NAMALWA (cell line): ENCODE results near the gene TP53TG3E.
"Not testable (repeated sequence)": the region's sequence is repeated elsewhere in the genome, so short reads cannot be mapped to it uniquely, and the experiment has no call there.

Experiments used
- DNase-seq: peaks from one replicate; pipeline ENCODE4 v3.0.0-alpha.2; 2015; ENCODE audit warnings: low spot score

TP53TG3E gene

DNA sequence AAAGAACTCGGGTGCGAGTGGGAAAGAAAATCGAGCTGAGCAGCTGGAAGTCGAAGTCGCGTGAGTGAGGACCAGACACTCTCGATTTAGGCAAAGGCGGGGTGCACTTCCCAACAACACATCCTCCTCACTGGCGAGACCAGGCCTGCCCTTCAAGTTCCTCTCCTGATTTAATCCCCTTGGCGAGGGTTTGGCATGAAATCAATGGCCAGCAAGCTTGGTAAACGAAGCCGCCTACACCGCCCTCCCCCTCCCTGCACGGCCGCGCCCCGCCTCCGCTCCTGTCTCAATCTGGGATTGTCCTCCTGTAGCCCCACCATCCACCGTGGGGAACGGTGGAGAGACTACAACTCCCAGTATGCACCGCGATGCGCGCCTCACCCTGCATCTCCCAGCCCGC, at the start of gene TP53TG3E:
TP53TG3E (plus strand) TSS at position 301 of the 400 bp plus-strand sequence; CDS start at position 369, 68 bp downstream.
- DNase-seq = not testable (repeated sequence)

GRCh38 chr16:33336226-33337012, 32.3 kb downstream of the TP53TG3E start:
- DNase-seq = not testable (repeated sequence)

DNA sequence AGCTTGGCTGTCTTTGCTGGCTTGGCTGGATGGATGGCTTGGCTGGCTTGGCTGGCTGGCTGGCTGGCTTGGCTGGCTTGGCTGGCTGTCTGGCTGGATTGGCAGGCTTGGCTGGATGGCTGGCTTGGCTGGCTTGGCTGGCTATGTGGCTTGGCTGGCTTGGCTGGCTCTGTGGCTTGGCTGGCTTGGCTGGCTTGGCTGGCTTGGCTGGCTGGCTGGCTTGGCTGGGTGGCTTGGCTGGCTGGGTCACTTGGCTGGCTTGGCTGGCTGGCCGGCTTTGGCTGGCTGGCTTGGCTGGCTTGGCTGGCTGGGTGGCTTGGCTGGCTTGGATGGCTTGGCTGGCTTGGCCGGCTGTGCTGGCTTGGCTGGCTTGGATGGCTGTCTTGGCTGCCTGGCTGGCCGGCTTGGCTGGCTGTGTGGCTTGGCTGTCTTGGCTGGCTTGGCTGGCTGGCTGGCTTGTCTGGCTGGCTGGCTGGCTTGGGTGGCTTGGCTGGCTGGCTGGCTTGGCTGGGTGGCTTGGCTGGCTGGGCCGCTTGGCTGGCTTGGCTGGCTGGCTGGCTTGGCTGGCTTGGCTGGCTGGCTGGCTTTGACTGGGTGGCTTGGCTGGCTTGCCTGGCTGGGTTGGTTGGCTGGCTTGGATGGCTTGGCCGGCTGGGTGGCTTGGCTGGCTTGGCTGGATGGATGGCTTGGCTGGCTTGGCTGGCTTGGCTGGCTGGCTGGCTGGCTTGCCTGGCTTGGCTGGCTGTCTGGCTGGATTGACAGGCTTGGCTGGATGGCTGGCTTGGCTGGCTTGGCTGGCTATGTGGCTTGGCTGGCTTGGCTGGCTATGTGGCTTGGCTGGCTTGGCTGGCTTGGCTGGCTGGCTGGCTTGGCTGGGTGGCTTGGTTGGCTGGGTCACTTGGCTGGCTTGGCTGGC, 33.8 kb downstream of the TP53TG3E start:
- peak; percentile 0 for DNase-seq

GRCh38 chr16:33338543-33338951, 34.4 kb downstream of the TP53TG3E start:
- DNase-seq = not testable (repeated sequence)

GRCh38 chr16:33339093-33340061, 35.3 kb downstream of the TP53TG3E start:
- peak; percentile 2 for DNase-seq
